HCT116 (cell line): ENCODE measurements around the gene IFI27. TPM values are rescaled to one million over a fixed set of nuclear protein-coding genes. Genes with fewer than 3 reads are reported as not detected.

Source experiments
- ATAC-seq: fragments of 200-7000 bp; cut with Tn5 transposase; 2 replicates; pipeline ENCODE4 v1.9.1; 2020; ENCODE audit warnings: mild to moderate bottlenecking, moderate library complexity
- BruUV-seq: library from RNA; stranded (reverse); fragments of 400-500 nt; replicated peaks from 2 replicates; lab custom pipeline; 2021; lab: Mats Ljungman, UMichigan
- CTCF ChIA-PET: fragments of 300-600 bp; sonication (Branson Sonifier 250); formaldehyde crosslinking; loops from one replicate; lab custom pipeline; 2021; ENCODE audit warnings: antibody characterized with exemption; lab: Charles Lee
- POLR2A ChIA-PET: fragments of 300-600, 350-600 bp; sonication (Branson Sonifier 250); formaldehyde crosslinking; loops from one replicate; lab custom pipeline; 2021; ENCODE audit warnings: antibody characterized with exemption; lab: Charles Lee
- RAD21 ChIA-PET, 2 experiments: fragments of 300-600 bp; sonication (Branson Sonifier 250); formaldehyde crosslinking; loops; one replicate each; lab custom pipeline; 2023; ENCODE audit warnings: low total read pairs in 2 of 2; ENCODE audit not compliant: uncharacterized antibody in 2 of 2, unreplicated experiment in 2 of 2, low non-redundant PET in 1 of 2; lab: Charles Lee
- DNase-seq: peaks from one replicate; pipeline ENCODE4 v3.0.0-alpha.2; 2010; ENCODE audit warnings: low read depth, low spot score
- H2AFZ ChIP-seq: fragments of 200-600 bp; shearing (Covaris generic), sonication (generic); 2 replicates; pipeline ENCODE4 v1.6.1; 2017; ENCODE audit warnings: low read depth, mixed run types, mixed read lengths, antibody characterized with exemption, low read length; ENCODE audit not compliant: poor library complexity, severe bottlenecking
- H3K27ac ChIP-seq: 2 replicates; pipeline ENCODE4 v1.5.1; 2012; ENCODE audit warnings: low read depth, low read length
- H3K27me3 ChIP-seq: fragments of 200-600 bp; sonication (generic); 2 replicates; pipeline ENCODE4 v1.6.1; 2016; ENCODE audit warnings: mixed run types, low read length, mixed read lengths; ENCODE audit not compliant: insufficient read depth
- H3K36me3 ChIP-seq, 2 experiments: fragments of 200-500 bp in 1 of 2; fragments of 200-600 bp in 1 of 2; sonication (Bioruptor generic) in 1 of 2; sonication (generic) in 1 of 2; 2 replicates each; pipeline versions ENCODE4 v1.5.1 to v1.6.1; 2014 to 2016; ENCODE audit warnings: low read length in 2 of 2, inconsistent platforms in 1 of 2, mixed read lengths in 1 of 2, mixed run types in 1 of 2; ENCODE audit not compliant: insufficient read depth in 2 of 2, control insufficient read depth in 1 of 2
- H3K4me1 ChIP-seq, 2 experiments: fragments of 200-600 bp in 1 of 2; sonication (generic) in 1 of 2; 2 replicates each; pipeline versions ENCODE4 v1.5.1 to v1.6.1; 2012 to 2017; ENCODE audit warnings: low read length in 2 of 2, inconsistent platforms in 1 of 2, mild to moderate bottlenecking in 1 of 2, mixed read lengths in 1 of 2, mixed run types in 1 of 2, moderate library complexity in 1 of 2; ENCODE audit not compliant: insufficient read depth in 2 of 2, control insufficient read depth in 1 of 2
- H3K4me2 ChIP-seq: fragments of 200-600 bp; sonication (generic); 2 replicates; pipeline ENCODE4 v1.6.1; 2017; ENCODE audit warnings: mixed run types, low read length, mixed read lengths
- H3K4me3 ChIP-seq, 2 experiments: fragments of 200-600 bp in 1 of 2; sonication (generic) in 1 of 2; replicated peaks in 1 of 2; 2 replicates each; pipeline ENCODE4 v1.5.1; 2011 to 2016; ENCODE audit warnings: low read length in 2 of 2, control low read depth in 1 of 2, low read depth in 1 of 2, mild to moderate bottlenecking in 1 of 2, mixed read lengths in 1 of 2, mixed run types in 1 of 2
- H3K79me2 ChIP-seq: fragments of 200-600 bp; sonication (generic); 2 replicates; pipeline ENCODE4 v1.6.1; 2017; ENCODE audit warnings: mild to moderate bottlenecking, mixed run types, low read length, moderate library complexity, mixed read lengths; ENCODE audit not compliant: insufficient read depth
- H3K9ac ChIP-seq: fragments of 200-600 bp; sonication (generic); 2 replicates; pipeline ENCODE4 v1.6.1; 2016; ENCODE audit warnings: low read length, mixed read lengths
- H3K9me2 ChIP-seq: fragments of 200-600 bp; sonication (generic), shearing (Covaris generic); 2 replicates; pipeline ENCODE4 v1.6.1; 2017; ENCODE audit warnings: mixed run types, mild to moderate bottlenecking, moderate library complexity; ENCODE audit not compliant: insufficient read depth
- H3K9me3 ChIP-seq, 2 experiments: fragments of 200-500 bp in 1 of 2; fragments of 200-600 bp in 1 of 2; sonication (Bioruptor generic) in 1 of 2; sonication (generic) in 1 of 2; 2 replicates each; pipeline ENCODE4 v1.6.1; 2014 to 2017; ENCODE audit warnings: low read length in 2 of 2, mixed read lengths in 2 of 2, inconsistent platforms in 1 of 2, low read depth in 1 of 2, mild to moderate bottlenecking in 1 of 2, mixed run types in 1 of 2, moderate library complexity in 1 of 2; ENCODE audit not compliant: control insufficient read depth in 1 of 2, insufficient read depth in 1 of 2
- H4K20me1 ChIP-seq: fragments of 200-600 bp; sonication (generic), shearing (Covaris generic); 2 replicates; pipeline ENCODE4 v1.6.1; 2017; ENCODE audit warnings: mixed run types, mild to moderate bottlenecking, moderate library complexity; ENCODE audit not compliant: insufficient read depth
- CBX3 ChIP-seq: IDR thresholded peaks from 2 replicates; pipeline ENCODE4 v1.6.1; 2012; ENCODE audit warnings: low read depth
- CEBPB ChIP-seq: IDR thresholded peaks from 2 replicates; pipeline ENCODE4 v1.6.1; 2012; ENCODE audit warnings: low read depth
- MAX ChIP-seq: IDR thresholded peaks from 2 replicates; pipeline ENCODE4 v1.6.1; 2012
- POLR2A ChIP-seq: IDR thresholded peaks from 2 replicates; pipeline ENCODE4 v1.7.0; 2011; ENCODE audit warnings: borderline replicate concordance; ENCODE audit not compliant: insufficient read depth, insufficient read length; ENCODE audit errors: extremely low read depth
- RAD21 ChIP-seq: IDR thresholded peaks from 2 replicates; pipeline ENCODE4 v1.6.1; 2012; ENCODE audit warnings: low read depth, mild to moderate bottlenecking
- REST ChIP-seq: IDR thresholded peaks from 2 replicates; pipeline ENCODE4 v1.6.1; 2012; ENCODE audit warnings: low read depth
- SIN3A ChIP-seq: IDR thresholded peaks from 2 replicates; pipeline ENCODE4 v1.6.1; 2012; ENCODE audit warnings: low read depth
- ZFX ChIP-seq: fragments of 450-650 bp; IDR thresholded peaks from 2 replicates; pipeline ENCODE4 v1.6.1; 2017
- intact Hi-C: fragments of 100-400 bp; cut with micrococcal nuclease; formaldehyde crosslinking; loops from 2 replicates; pipeline ENCODE4 v1.10.0; 2022
- total RNA-seq: library from RNA; stranded (reverse); gene quantifications from one replicate; pipeline ENCODE4 v1.2.1, GENCODE V29; 2021; ENCODE audit not compliant: unreplicated experiment
- TF ChIP-seq, protein P1 (sequence below): IDR thresholded peaks from 2 replicates; pipeline ENCODE4 v1.6.1; 2012
- TF ChIP-seq, protein P2 (sequence below), 3 experiments: fragments of 200-600 bp in 1 of 3; sonication (generic) in 1 of 3; IDR thresholded peaks in 2 of 3; conservative IDR thresholded peaks in 1 of 3; 2 replicates each; pipeline ENCODE4 v1.5.1; 2012 to 2017; ENCODE audit warnings: low read depth in 2 of 3, low read length in 2 of 3, antibody characterized with exemption in 1 of 3, borderline replicate concordance in 1 of 3, control low read depth in 1 of 3, mild to moderate bottlenecking in 1 of 3, mixed read lengths in 1 of 3, mixed run types in 1 of 3, moderate library complexity in 1 of 3; ENCODE audit not compliant: insufficient read depth in 1 of 3

IFI27 gene
- total RNA-seq, 1 experiment from 2014 or later: 3.8 TPM

- H3K27ac ChIP-seq: no peak overlapping the region
- no peaks in the 10 kb centered on the region for H4K20me1 ChIP-seq
- CTCF ChIA-PET: interaction anchor here (0.5 to 1.7 kb wide), 34 partner anchors 8 to 980 kb away, joined by 3 to 49 read pairs (median 4); partner anchors contain the start of genes DDX24 and IFI27L1
- H3K9me2 ChIP-seq: no peaks in the 10 kb centered on the region
- H3K9ac ChIP-seq: no peak overlapping the region
- no peaks in the 10 kb centered on the region for H3K36me3 ChIP-seq
- H2AFZ ChIP-seq: peak overlapping the region; percentile 95
- H3K27me3 ChIP-seq: no peaks in the 10 kb centered on the region
- intact Hi-C loops: loop anchor here (1.0 to 10.0 kb wide), 6 partner anchors 44 to 548 kb away; no protein-coding TSS in a partner anchor
- no peaks in the 10 kb centered on the region for H3K9me3 ChIP-seq
- H3K4me3 ChIP-seq: peak overlapping the region in 1 of 2 experiments; percentile 30; a peak in 1 of 4 replicates
- DNase-seq (peak; percentile 78), ATAC-seq (peak; percentile 95)
- H3K4me2 ChIP-seq: peak overlapping the region; percentile 67
- H3K4me1 ChIP-seq: peaks cover 0 to 3% of the 10 kb centered on the region in 2 experiments; a peak in 1 of 4 replicates
- no TSS peak for BruUV-seq
- RAD21 ChIA-PET: interaction anchor here (0.6 to 1.4 kb wide), 9 partner anchors 45 to 197 kb away, joined by 3 to 9 read pairs (median 6); no protein-coding TSS in a partner anchor
- H3K79me2 ChIP-seq: no peaks in the 10 kb centered on the region
- POLR2A ChIA-PET: interaction anchor here (0.6 to 1.4 kb wide), 5 partner anchors 8 to 349 kb away, joined by 3 to 5 read pairs (median 3); no protein-coding TSS in a partner anchor
- TF ChIP-seq RAD21 (peak; percentile 97), MAX (no peak), CEBPB (no peak), POLR2A (no peak), SIN3A (no peak), CBX3 (peak; percentile 77), REST (no peak), ZFX (no peak)
- TF ChIP-seq, protein P1, sequence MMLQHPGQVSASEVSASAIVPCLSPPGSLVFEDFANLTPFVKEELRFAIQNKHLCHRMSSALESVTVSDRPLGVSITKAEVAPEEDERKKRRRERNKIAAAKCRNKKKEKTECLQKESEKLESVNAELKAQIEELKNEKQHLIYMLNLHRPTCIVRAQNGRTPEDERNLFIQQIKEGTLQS: no peak
- TF ChIP-seq, protein P2, sequence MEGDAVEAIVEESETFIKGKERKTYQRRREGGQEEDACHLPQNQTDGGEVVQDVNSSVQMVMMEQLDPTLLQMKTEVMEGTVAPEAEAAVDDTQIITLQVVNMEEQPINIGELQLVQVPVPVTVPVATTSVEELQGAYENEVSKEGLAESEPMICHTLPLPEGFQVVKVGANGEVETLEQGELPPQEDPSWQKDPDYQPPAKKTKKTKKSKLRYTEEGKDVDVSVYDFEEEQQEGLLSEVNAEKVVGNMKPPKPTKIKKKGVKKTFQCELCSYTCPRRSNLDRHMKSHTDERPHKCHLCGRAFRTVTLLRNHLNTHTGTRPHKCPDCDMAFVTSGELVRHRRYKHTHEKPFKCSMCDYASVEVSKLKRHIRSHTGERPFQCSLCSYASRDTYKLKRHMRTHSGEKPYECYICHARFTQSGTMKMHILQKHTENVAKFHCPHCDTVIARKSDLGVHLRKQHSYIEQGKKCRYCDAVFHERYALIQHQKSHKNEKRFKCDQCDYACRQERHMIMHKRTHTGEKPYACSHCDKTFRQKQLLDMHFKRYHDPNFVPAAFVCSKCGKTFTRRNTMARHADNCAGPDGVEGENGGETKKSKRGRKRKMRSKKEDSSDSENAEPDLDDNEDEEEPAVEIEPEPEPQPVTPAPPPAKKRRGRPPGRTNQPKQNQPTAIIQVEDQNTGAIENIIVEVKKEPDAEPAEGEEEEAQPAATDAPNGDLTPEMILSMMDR (IDR thresholded peaks at IDR 0.05 in 2 of 3, conservative IDR thresholded peaks at IDR 0.05 in 1 of 3; ENCODE audit: borderline replicate concordance in 1 of 3, insufficient read depth in 1 of 3, low read depth in 2 of 3, low read length in 2 of 3): peak; percentile 92 to 96 (median 94)
Measured at GRCh38 chr14:94136575-94137331, 26.2 kb downstream of the IFI27 start.
